ENCODE data around the gene ADAMTS16.

The ADAMTS16 gene

DNA sequence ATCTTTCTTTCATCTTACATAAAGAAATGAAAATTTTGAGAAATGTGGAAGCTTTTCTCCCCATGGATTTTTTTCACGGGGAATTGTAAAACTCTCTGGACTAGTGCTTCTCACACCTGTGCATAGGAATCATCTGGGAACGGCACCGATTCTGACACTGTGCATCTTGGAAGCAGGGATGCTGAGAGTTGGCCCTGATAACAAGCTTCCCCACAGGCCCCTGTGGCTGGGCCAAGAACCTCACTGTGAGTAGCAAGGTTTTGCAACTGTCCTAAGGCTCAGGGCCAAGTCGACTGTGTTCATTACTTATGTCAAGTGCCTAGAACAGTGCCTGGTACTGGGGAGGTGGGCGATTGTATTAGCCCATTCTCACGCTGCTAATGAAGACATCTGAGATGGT, 174.5 kb downstream of the ADAMTS16 start:
- no peak for DNase-seq (ENCODE audit: low read depth in 3 of 3)

DNA sequence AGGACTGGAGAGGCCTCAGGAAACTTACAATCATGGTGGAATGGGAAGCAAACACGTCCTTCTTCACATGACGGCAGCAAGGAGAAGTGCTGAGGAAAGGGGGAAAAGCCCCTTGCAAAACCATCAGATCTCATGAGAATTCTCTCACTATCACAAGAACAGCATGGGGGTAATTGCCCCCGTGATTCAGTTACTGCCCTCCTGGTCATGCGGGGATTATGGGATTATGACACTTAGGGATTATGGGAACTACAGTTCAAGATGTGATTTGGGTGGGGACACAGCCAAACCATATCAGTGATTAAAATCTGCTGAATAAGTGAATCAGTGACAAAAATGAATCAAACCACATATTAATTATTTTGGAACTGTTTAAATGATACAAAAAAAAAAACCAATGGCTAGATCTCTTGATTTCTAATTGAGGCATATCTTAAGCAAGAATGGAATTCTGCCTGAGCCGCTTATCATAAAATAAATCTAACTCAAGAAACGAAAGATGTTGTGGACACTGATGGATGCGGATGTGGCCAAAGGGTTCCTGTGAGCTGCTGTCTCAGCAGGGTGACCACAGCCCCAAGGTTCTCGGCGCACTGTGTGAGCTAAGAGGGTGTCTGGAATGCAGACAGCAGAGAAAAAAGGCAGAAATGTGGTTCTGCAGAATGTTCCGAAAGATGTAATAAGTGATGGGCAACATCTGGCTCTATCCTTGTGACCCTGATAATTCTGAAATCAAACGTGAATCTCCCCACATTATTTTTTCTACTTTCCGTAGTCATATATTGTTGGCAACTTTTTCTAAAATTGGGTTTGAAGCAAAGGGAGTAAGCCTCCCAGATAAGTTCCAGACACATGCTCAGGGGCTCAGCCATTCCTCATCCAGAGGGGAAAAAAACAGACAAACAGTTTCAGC, 175.2 kb downstream of the ADAMTS16 start:
- DNase-seq (ENCODE audit: low read depth in 3 of 3): no peak

GRCh38 chr5:5316334-5316733, 176.2 kb downstream of the ADAMTS16 start:
- DNase-seq (ENCODE audit: low read depth in 3 of 3): no peak

DNA sequence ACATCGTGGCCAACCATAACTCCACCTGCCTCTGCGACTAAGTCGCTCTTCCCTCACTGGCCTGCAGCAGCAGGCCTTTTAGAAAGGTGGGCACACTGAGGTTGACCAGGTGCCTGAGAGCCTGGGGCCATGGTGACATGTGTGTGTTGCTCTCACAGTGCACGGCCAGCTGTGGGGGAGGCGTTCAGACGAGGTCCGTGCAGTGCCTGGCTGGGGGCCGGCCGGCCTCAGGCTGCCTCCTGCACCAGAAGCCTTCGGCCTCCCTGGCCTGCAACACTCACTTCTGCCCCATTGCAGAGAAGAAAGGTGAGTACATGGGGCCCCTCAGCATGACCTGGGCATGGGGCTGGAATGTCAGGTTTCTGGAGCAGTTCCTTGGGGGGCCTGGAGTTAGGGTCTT, 177.8 kb downstream of the ADAMTS16 start:
- no peak for DNase-seq (ENCODE audit: low read depth in 3 of 3)

- DNase-seq (ENCODE audit: low read depth in 3 of 3): no peak
Observed at GRCh38 chr5:5318426-5319190, 178.5 kb downstream of the ADAMTS16 start.

DNA sequence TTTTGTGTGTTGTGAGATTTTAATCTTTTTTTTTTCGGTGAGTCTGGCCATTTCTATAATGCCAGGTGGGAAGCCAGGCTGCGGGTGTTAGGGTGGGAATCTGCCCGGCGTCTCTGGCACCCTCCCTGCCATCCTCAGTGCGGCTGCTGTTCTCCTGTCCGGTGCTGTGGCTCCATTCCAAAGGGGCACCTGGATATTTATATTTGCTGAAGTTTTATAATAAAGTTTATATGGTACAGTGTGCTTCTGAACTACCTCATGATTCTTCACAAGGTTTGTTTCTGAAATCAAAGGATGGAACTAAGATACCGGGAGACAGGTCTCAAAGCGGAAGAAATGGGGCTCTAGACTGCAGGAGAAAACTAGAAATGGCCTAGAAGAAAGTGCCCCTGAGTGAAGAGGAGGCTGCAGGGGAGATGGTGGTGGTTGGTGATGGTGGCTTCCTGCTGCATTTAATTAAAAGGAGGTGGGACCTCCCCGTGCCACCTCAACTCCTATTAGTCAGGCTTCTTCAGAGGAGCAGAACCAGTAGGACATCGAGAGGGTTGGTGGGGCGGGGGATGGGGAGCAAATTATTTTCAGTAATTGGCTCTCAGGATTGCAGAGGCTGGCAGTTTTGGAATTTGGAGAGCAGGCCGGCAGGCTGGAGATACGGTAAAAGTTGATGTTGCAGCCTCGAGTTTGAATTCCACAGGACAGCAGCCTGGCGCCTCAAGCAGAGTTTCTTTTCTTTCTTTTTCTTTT, 180.1 kb downstream of the ADAMTS16 start:
- no peak for DNase-seq (ENCODE audit: low read depth in 3 of 3)

- DNase-seq (ENCODE audit: low read depth in 3 of 3): no peak
Observed at GRCh38 chr5:5321137-5321536, 181.0 kb downstream of the ADAMTS16 start.

GRCh38 chr5:5323551-5323950, 183.4 kb downstream of the ADAMTS16 start:
- no peak for DNase-seq (ENCODE audit: low read depth in 3 of 3)

DNA sequence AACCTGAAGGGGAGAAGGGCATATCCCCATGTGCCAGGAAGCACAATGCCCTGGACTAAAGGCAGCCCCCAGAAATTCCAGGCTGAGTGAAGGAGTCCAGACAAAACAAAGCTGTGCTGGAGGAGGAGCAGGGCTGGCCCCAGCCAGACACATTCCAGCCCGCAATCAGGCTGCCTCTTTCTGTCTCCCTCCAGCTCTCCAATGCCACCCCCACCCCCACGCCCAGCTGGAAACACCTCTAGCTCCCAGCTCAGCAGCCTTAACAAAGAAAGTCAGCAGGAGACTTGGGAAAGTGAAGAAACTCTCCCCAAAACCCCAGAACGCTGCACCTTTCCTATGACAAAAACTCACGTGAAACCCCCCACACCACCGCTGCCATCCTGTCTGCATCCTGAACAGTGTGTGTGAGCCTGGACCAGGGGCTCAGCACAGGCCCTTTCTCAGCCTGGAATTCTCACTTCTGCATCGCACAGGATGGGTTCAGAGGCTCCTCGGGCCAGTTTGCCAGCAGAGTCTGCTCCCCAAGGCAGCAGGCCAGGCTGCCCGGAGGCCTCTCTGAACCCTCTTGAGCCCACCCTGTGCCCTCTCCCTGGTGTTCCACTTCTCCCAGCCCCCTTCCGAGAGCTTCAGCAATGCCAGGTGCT, 186.1 kb downstream of the ADAMTS16 start:
- DNase-seq (ENCODE audit: low read depth in 3 of 3): no peak

GRCh38 chr5:5327126-5327525, 187.0 kb downstream of the ADAMTS16 start:
- DNase-seq (ENCODE audit: low read depth in 3 of 3): no peak

GRCh38 chr5:5330728-5331452, 190.8 kb downstream of the ADAMTS16 start:
- no peak for DNase-seq (ENCODE audit: low read depth in 3 of 3)

GRCh38 chr5:5331848-5332247, 191.7 kb downstream of the ADAMTS16 start:
- no peak for DNase-seq (ENCODE audit: low read depth in 3 of 3)

DNA sequence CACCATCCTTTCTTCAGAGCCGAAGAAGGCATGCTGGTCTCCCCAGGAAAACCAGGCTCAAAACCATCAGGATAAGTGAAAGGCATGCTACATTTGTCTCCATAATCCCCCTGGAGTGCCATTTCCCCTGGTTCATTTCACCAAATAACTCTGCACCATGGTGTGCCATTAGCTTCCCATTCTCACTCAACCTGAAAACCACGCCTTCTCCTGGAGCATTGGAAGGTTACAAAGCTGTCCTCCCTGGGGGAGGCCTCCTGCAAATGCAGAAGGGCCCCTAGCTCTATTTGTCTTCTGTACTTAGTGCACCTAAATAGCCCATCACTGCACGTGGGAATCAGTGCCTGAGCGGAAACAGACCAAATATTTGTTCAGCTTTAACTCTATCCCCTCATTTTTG, 192.2 kb downstream of the ADAMTS16 start:
- DNase-seq (ENCODE audit: low read depth in 3 of 3): no peak

GRCh38 chr5:5335107-5335506, 195.0 kb downstream of the ADAMTS16 start:
- no peak for DNase-seq (ENCODE audit: low read depth in 3 of 3)

DNA sequence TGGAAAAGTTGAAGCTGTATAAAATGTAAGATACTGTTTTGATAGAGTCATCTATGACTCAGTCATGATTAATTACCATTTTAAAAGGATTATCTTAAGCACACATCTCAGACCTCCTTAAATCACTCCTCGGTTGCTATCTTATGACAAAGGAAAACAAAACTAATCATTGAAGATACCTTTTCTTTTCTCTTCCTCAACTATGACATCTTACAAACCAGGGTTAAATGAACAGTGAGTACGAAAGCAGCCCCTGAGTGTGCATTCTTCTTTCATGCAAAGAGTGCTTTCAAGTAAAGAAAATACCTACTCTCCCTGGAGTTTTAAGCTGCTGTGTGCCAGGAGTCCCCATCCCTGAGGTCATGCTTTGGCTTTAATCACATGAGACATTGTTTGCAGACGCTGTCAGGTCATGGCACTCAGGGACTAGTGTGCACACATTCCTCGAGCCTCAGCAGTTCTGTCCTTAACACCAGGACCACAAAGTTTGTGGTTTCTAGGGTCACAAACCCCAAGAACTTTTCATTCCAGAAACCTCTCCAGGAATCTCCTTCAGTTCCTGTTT, 195.7 kb downstream of the ADAMTS16 start:
- DNase-seq (ENCODE audit: low read depth in 3 of 3): no peak

DNA sequence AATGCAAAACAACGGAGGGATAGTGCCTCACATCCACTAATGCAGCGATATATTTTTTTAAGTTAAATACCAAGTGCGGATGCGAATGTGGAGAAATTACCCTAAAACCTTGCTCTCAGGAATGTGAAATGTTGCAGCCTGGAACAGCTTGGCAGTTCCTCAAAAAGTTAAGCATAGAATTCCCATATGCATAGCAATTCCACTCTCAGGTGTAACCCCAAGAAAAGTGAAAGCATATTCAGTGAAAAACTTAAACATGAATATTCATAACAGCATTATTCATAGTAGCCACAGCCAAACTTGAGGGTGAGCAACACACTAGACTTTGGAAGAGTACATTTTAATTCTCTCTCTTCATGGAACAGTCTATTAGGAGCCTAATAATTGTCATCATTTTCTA, 199.1 kb downstream of the ADAMTS16 start:
- no peak for DNase-seq (ENCODE audit: low read depth in 3 of 3)

- DNase-seq (ENCODE audit: low read depth in 3 of 3): no peak
Observed at GRCh38 chr5:5340206-5340729, 200.1 kb downstream of the ADAMTS16 start.

GRCh38 chr5:5341531-5342292, 201.6 kb downstream of the ADAMTS16 start:
- DNase-seq (ENCODE audit: low read depth in 3 of 3): no peak

GRCh38 chr5:5342784-5343183, 202.7 kb downstream of the ADAMTS16 start:
- DNase-seq (ENCODE audit: low read depth in 3 of 3): no peak

GRCh38 chr5:5343568-5343967, 203.4 kb downstream of the ADAMTS16 start:
- DNase-seq (ENCODE audit: low read depth in 3 of 3): no peak

All from stimulated activated CD4-positive, alpha-beta T cell treated with anti-CD3 and anti-CD28 coated beads, TNF-alpha, amount 100 ng/mL, for 48 hours (primary cell).